ENCODE results near the gene PDLIM7.

DNA sequence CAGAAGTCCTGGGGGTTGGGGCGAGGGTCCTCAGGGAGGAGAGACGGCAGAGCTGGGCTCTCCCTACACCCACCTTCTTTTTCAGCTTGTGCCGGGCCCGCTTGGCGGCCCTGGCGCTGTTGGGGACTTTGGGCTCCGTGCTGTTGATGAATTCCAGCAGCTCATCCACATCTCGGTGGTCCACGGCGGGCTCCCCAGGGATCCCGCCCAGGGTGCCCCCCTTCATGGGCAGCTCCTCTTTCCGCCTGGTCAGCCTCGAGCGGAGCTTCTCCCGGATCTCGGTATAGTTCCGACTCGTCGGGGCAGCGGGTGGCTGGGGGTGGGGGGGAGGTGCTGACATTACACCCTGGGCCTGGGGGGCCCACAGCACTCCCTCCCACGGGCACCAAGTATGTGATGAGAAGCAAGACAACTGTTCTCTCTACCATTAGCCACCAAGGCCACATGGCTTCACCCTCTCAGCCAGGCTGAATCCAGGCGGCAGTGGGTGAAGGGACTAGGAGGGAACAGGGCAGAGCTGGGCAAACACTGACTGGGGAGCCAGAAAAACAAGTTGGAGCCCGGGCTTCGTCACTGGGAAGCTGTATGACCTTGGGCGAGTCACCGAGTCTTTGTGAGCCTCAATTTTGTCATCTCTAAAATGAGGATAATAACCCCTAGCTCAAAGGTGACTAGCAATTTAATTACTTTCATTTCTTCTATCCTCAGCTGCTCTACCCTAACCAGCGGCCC lies 34.0 kb upstream of the PDLIM7 start:
- TF ChIP-seq, protein P1, sequence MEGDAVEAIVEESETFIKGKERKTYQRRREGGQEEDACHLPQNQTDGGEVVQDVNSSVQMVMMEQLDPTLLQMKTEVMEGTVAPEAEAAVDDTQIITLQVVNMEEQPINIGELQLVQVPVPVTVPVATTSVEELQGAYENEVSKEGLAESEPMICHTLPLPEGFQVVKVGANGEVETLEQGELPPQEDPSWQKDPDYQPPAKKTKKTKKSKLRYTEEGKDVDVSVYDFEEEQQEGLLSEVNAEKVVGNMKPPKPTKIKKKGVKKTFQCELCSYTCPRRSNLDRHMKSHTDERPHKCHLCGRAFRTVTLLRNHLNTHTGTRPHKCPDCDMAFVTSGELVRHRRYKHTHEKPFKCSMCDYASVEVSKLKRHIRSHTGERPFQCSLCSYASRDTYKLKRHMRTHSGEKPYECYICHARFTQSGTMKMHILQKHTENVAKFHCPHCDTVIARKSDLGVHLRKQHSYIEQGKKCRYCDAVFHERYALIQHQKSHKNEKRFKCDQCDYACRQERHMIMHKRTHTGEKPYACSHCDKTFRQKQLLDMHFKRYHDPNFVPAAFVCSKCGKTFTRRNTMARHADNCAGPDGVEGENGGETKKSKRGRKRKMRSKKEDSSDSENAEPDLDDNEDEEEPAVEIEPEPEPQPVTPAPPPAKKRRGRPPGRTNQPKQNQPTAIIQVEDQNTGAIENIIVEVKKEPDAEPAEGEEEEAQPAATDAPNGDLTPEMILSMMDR (IDR thresholded peaks at IDR 0.05; ENCODE audit: low read length): no peak
- no peak for TF ChIP-seq EZH2 (IDR thresholded peaks at IDR 0.05; ENCODE audit: borderline replicate concordance, low read length)

All from OCI-LY1 (cell line).